HepG2 (cell line): ENCODE data around the gene MYADML2.

Experiments used
- ARHGAP35 ChIP-seq: sonication (generic); formaldehyde crosslinking; IDR thresholded peaks from 2 replicates; pipeline ENCODE4 v1.9.0; 2022; ENCODE audit warnings: mild to moderate bottlenecking, inconsistent platforms, moderate library complexity, missing genetic modification reagents, borderline replicate concordance
- RAD21 ChIP-seq: fragments of 450-650 bp; formaldehyde crosslinking; IDR thresholded peaks from 2 replicates; pipeline ENCODE4 v1.5.0; 2020; ENCODE audit warnings: mild to moderate bottlenecking
- RFX5 ChIP-seq: IDR thresholded peaks from 2 replicates; pipeline ENCODE4 v1.6.1; 2011; ENCODE audit warnings: low read depth, low read length, improper control_type of control experiment

DNA sequence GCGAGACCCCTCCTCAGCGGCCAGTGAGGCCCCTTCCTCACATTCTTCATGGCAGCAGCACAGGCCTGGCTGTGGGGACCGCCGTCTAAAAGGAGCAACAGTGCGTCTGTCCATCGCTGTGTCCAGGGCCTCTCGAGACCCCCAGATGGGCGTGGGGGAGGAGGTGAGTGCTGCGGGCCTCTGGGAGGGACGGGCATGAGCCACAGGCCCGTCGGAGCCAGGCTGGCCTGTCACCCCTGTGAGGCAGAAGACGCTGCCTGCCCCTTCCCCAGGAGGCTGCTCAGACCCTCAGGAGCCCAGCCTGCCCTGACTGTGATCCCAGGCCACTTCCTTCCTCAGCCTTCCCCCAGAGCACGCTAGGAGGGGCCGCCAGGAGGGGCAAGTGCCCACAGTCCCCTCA lies 7.8 kb downstream of the MYADML2 start:
- no peak for TF ChIP-seq RAD21
- TF ChIP-seq RFX5: no peak
- TF ChIP-seq ARHGAP35 (CRISPR knock-in tag): no peak
